Breast epithelium (tissue), 3 donors: ENCODE results near the gene VPS16.

Source experiments
- CTCF ChIP-seq, 3 donors: fragments of 450-650 bp; IDR thresholded peaks; one replicate each; pipeline ENCODE4 v1.5.1; 2016 to 2017; ENCODE audit warnings: antibody characterized with exemption in 3 of 3, mild to moderate bottlenecking in 3 of 3, moderate library complexity in 3 of 3
- POLR2A ChIP-seq: fragments of 450-650 bp; IDR thresholded peaks from one replicate; pipeline ENCODE4 v1.6.1; 2016; ENCODE audit warnings: antibody characterized with exemption, mild to moderate bottlenecking, moderate library complexity
- POLR2AphosphoS5 ChIP-seq, 3 donors: sonication (generic); formaldehyde crosslinking; IDR thresholded peaks; one replicate each; pipeline ENCODE4 v1.6.1; 2017; ENCODE audit warnings: antibody characterized with exemption in 3 of 3

GRCh38 chr20:2833761-2834160 is 6.8 kb upstream of the VPS16 start:
- TF ChIP-seq POLR2AphosphoS5 (IDR thresholded peaks at IDR 0.05), result no peak
- no peak for TF ChIP-seq CTCF (IDR thresholded peaks at IDR 0.05)
- no peak for TF ChIP-seq POLR2A
